ENCODE data around the gene TTYH2. TPM values are rescaled to one million over a fixed set of nuclear protein-coding genes. Genes with fewer than 3 reads are reported as not detected.
A peak's percentile ranks its signal among the peaks of the same experiment; 100 is the strongest.

Gene TTYH2
- 0.29 and 1.2 TPM in 2 replicates for total RNA-seq

GRCh38 chr17:74212913-74213791, at the start of gene TTYH2:
Gene TTYH2, plus strand, starts transcription at chr17:74213571. Its CDS starts 17 bp downstream, at chr17:74213588.
- DNase-seq (ENCODE audit: low read depth): no peak
- peak within 1 kb of the TSS; percentile 68 for H3K4me3 ChIP-seq (ENCODE audit: low read depth, low read length)
- peak; percentile 37 for TF ChIP-seq CTCF (conservative IDR thresholded peaks at IDR 0.05; ENCODE audit: low read depth, low read length)

- no peak for DNase-seq (ENCODE audit: low read depth)
- H3K4me3 ChIP-seq (ENCODE audit: low read depth, low read length): no peak overlapping the region
- TF ChIP-seq CTCF (conservative IDR thresholded peaks at IDR 0.05; ENCODE audit: low read depth, low read length): no peak
Measured at GRCh38 chr17:74163836-74164235, 49.5 kb upstream of the TTYH2 start.

GRCh38 chr17:74164446-74165045, 48.8 kb upstream of the TTYH2 start:
- TF ChIP-seq CTCF (conservative IDR thresholded peaks at IDR 0.05; ENCODE audit: low read depth, low read length): no peak
- no peak for DNase-seq (ENCODE audit: low read depth)
- no peak overlapping the region for H3K4me3 ChIP-seq (ENCODE audit: low read depth, low read length)

- no peak for TF ChIP-seq CTCF (conservative IDR thresholded peaks at IDR 0.05; ENCODE audit: low read depth, low read length)
- DNase-seq (ENCODE audit: low read depth): no peak
- no peak overlapping the region for H3K4me3 ChIP-seq (ENCODE audit: low read depth, low read length)
Measured at GRCh38 chr17:74165797-74166365, 47.5 kb upstream of the TTYH2 start.

- no peak overlapping the region for H3K4me3 ChIP-seq (ENCODE audit: low read depth, low read length)
- no peak for TF ChIP-seq CTCF (conservative IDR thresholded peaks at IDR 0.05; ENCODE audit: low read depth, low read length)
- DNase-seq (ENCODE audit: low read depth): no peak
Measured at GRCh38 chr17:74170924-74171323, 42.4 kb upstream of the TTYH2 start.

GRCh38 chr17:74172700-74173099, 40.7 kb upstream of the TTYH2 start:
- DNase-seq (ENCODE audit: low read depth): no peak
- TF ChIP-seq CTCF (conservative IDR thresholded peaks at IDR 0.05; ENCODE audit: low read depth, low read length): no peak
- no peak overlapping the region for H3K4me3 ChIP-seq (ENCODE audit: low read depth, low read length)
